ENCODE data around the gene EML4. TPM values are rescaled to one million over a fixed set of nuclear protein-coding genes. Genes with fewer than 3 reads are reported as not detected.

Gene EML4
- total and polyA plus RNA-seq, 10 of the 15 experiments (the other 5 are each of a cell fraction or from before 2014, with no cell fraction given): 23.1 to 91.3 (median 77.4) TPM

DNA sequence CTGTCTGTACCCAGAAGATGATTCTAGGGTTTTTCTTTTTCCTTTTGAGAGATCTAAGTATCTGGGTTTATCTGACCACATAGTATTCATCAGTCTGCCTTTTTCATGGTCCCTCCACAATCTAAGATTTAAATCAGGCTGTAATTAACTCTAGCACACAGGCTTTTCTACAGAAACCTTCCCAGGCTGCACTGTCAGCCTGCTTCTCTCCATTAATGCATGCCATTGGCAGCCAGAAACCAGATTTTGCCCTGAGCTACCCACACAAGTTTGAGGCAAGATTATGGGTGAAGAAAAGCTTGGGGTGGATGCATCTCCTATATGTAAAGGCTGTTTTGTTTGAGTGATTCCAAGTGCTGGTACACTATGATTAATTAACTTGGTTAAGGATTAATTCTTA is 45.7 kb upstream of the EML4 start:
- no peak for DNase-seq (ENCODE audit: low read depth, low spot score)
- ChIA-PET RAD21 (ENCODE audit: unreplicated experiment) (interaction anchor here (1.1 to 6.2 kb wide), 4 partner anchors 9 to 48 kb away, joined by 3 to 41 read pairs (median 22); no protein-coding TSS in a partner anchor), SMC1A (ENCODE audit: uncharacterized antibody, unreplicated experiment) (interaction anchor here (1.0 to 7.2 kb wide), 6 partner anchors 7 to 73 kb away, joined by 3 to 87 read pairs (median 4); no protein-coding TSS in a partner anchor), POLR2A (interaction anchor here (1.3 to 6.6 kb wide), 3 partner anchors 10 to 49 kb away, joined by 3 to 45 read pairs (median 8); no protein-coding TSS in a partner anchor), CTCF (interaction anchor here (1.2 to 3.9 kb wide), 3 partner anchors 17 to 73 kb away, joined by 3 to 22 read pairs (median 7); no protein-coding TSS in a partner anchor)
- peak overlapping the region; percentile 61 for H3K27ac ChIP-seq (ENCODE audit: control insufficient read depth, insufficient read depth)
- H3K4me3 ChIP-seq: no peak overlapping the region
- H3K27me3 ChIP-seq (replicated peaks in 1 of 2; ENCODE audit: control insufficient read depth in 2 of 2, insufficient read depth in 2 of 2, low read length in 1 of 2): no peaks in the 10 kb centered on the region
- H3K4me1 ChIP-seq (ENCODE audit: control insufficient read depth, insufficient read depth, low read length): peaks cover 46% of the 10 kb centered on the region
- peak overlapping the region; percentile 58; the same call in 1 of the 2 replicates for H2AFZ ChIP-seq (ENCODE audit: control insufficient read depth, low read depth, low read length)
- ATAC-seq: no peak
- intact Hi-C loops (cut with micrococcal nuclease; ENCODE audit: unreplicated experiment) (no loop called here), in situ Hi-C loops (cut with MboI) (no loop called here)
- no peak for FAIRE-seq
- no TSS peak for BruUV-seq (replicated peaks)
- H3K79me2 ChIP-seq (ENCODE audit: control insufficient read depth, insufficient read depth, low read length): no peaks in the 10 kb centered on the region
- H4K20me1 ChIP-seq (ENCODE audit: control insufficient read depth, insufficient read depth): no peaks in the 10 kb centered on the region
- peak overlapping the region; percentile 76 for H3K4me2 ChIP-seq (ENCODE audit: control insufficient read depth, insufficient read depth)
- no peaks in the 10 kb centered on the region; the same call in 1 of the 3 replicates for H3K9me3 ChIP-seq (replicated peaks; ENCODE audit: control insufficient read depth, insufficient read depth, low read length)
- H3K9ac ChIP-seq (ENCODE audit: control insufficient read depth, insufficient read depth, low read length): no peak overlapping the region
- H3K36me3 ChIP-seq (ENCODE audit: control insufficient read depth in 2 of 2, insufficient read depth in 2 of 2, low read length in 1 of 2): no peaks in the 10 kb centered on the region
- TF ChIP-seq TCF7 (IDR thresholded peaks at IDR 0.05; ENCODE audit: borderline replicate concordance) (no peak), CREM (IDR thresholded peaks at IDR 0.05; ENCODE audit: low read depth) (no peak), MEF2A (IDR thresholded peaks at IDR 0.05; ENCODE audit: insufficient read depth, low read depth, low read length) (no peak), MEF2B (IDR thresholded peaks at IDR 0.05; ENCODE audit: partially characterized antibody, poor library complexity, severe bottlenecking) (no peak), RUNX3 (IDR thresholded peaks at IDR 0.05; ENCODE audit: low read length) (no peak), NFYA (IDR thresholded peaks at IDR 0.05; ENCODE audit: borderline replicate concordance, low read depth, low read length) (no peak), MYC (IDR thresholded peaks at IDR 0.05; ENCODE audit: insufficient read depth, insufficient read length, insufficient replicate concordance, low read length, severe bottlenecking) (no peak), FOXM1 (IDR thresholded peaks at IDR 0.05; ENCODE audit: low read depth, low read length) (no peak), MTA2 (IDR thresholded peaks at IDR 0.05; ENCODE audit: low read depth) (no peak), IKZF1 (conservative IDR thresholded peaks at IDR 0.05) (no peak), RB1 (IDR thresholded peaks at IDR 0.05; ENCODE audit: borderline replicate concordance) (no peak), NR2F1 (conservative IDR thresholded peaks at IDR 0.05) (no peak), PML (IDR thresholded peaks at IDR 0.05; ENCODE audit: low read length) (no peak), BACH1 (IDR thresholded peaks at IDR 0.05; ENCODE audit: borderline replicate concordance) (no peak), MYB (IDR thresholded peaks at IDR 0.05; ENCODE audit: borderline replicate concordance, low read depth, low read length) (no peak), NR2C1 (IDR thresholded peaks at IDR 0.05) (no peak), ZSCAN29 (IDR thresholded peaks at IDR 0.05) (no peak)
- TF ChIP-seq, protein P1, sequence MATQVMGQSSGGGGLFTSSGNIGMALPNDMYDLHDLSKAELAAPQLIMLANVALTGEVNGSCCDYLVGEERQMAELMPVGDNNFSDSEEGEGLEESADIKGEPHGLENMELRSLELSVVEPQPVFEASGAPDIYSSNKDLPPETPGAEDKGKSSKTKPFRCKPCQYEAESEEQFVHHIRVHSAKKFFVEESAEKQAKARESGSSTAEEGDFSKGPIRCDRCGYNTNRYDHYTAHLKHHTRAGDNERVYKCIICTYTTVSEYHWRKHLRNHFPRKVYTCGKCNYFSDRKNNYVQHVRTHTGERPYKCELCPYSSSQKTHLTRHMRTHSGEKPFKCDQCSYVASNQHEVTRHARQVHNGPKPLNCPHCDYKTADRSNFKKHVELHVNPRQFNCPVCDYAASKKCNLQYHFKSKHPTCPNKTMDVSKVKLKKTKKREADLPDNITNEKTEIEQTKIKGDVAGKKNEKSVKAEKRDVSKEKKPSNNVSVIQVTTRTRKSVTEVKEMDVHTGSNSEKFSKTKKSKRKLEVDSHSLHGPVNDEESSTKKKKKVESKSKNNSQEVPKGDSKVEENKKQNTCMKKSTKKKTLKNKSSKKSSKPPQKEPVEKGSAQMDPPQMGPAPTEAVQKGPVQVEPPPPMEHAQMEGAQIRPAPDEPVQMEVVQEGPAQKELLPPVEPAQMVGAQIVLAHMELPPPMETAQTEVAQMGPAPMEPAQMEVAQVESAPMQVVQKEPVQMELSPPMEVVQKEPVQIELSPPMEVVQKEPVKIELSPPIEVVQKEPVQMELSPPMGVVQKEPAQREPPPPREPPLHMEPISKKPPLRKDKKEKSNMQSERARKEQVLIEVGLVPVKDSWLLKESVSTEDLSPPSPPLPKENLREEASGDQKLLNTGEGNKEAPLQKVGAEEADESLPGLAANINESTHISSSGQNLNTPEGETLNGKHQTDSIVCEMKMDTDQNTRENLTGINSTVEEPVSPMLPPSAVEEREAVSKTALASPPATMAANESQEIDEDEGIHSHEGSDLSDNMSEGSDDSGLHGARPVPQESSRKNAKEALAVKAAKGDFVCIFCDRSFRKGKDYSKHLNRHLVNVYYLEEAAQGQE (IDR thresholded peaks at IDR 0.05; ENCODE audit: low read depth, low read length): no peak
- TF ChIP-seq, protein P2, sequence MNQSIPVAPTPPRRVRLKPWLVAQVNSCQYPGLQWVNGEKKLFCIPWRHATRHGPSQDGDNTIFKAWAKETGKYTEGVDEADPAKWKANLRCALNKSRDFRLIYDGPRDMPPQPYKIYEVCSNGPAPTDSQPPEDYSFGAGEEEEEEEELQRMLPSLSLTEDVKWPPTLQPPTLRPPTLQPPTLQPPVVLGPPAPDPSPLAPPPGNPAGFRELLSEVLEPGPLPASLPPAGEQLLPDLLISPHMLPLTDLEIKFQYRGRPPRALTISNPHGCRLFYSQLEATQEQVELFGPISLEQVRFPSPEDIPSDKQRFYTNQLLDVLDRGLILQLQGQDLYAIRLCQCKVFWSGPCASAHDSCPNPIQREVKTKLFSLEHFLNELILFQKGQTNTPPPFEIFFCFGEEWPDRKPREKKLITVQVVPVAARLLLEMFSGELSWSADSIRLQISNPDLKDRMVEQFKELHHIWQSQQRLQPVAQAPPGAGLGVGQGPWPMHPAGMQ (IDR thresholded peaks at IDR 0.05; ENCODE audit: borderline replicate concordance): no peak
- TF ChIP-seq, protein P3, sequence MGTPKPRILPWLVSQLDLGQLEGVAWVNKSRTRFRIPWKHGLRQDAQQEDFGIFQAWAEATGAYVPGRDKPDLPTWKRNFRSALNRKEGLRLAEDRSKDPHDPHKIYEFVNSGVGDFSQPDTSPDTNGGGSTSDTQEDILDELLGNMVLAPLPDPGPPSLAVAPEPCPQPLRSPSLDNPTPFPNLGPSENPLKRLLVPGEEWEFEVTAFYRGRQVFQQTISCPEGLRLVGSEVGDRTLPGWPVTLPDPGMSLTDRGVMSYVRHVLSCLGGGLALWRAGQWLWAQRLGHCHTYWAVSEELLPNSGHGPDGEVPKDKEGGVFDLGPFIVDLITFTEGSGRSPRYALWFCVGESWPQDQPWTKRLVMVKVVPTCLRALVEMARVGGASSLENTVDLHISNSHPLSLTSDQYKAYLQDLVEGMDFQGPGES (IDR thresholded peaks at IDR 0.05): no peak
